Measurements from ENCODE around the gene TOGARAM1.

DNA sequence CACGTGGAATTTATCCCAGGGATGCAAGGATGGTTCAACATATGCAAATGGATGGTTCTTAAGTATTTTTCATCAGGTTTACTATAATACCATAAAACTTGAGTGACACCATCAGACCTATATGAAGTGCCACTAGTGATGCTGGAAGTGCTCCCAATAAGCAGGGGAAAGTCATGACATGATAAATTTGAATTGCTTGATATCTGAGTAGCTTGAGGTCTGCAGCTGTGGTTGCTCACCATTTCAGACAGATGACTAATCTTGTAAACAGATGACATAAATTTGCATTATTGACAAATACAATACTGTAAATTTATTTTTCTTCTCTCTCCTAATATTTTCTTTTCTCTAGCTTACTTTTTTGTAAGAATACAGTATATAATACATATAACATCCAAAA lies 108.2 kb downstream of the TOGARAM1 start:
- TF ChIP-seq SP1 (IDR thresholded peaks at IDR 0.05) (no peak), L3MBTL2 (conservative IDR thresholded peaks at IDR 0.05) (no peak), FOXA1 (IDR thresholded peaks at IDR 0.05) (no peak), SUZ12 (IDR thresholded peaks at IDR 0.05) (no peak), BHLHE40 (IDR thresholded peaks at IDR 0.05; ENCODE audit: borderline replicate concordance) (no peak), ARNT (IDR thresholded peaks at IDR 0.05) (no peak)
